ENCODE results near the gene ZNF485.
"Not testable (repeated sequence)": the region's sequence is repeated elsewhere in the genome, so short reads cannot be mapped to it uniquely, and the experiment has no call there.

DNA sequence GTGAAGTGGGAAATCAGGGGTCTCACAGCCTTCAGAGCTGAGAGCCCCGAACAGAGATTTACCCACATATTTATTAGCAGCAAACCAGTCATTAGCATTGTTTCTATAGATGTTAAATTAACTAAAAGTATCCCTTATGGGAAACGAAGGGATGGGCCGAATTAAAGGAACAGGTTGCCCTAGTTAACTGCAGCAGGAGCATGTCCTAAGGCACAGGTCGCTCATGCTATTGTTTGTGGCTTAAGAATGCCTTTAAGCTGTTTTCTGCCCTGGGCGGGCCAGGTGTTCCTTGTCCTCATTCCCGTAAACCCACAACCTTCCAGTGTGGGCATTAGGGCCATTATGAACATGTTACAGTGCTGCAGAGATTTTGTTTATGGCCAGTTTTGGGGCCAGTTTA lies 4.7 kb upstream of the ZNF485 start:
- TF ChIP-seq, protein P1, sequence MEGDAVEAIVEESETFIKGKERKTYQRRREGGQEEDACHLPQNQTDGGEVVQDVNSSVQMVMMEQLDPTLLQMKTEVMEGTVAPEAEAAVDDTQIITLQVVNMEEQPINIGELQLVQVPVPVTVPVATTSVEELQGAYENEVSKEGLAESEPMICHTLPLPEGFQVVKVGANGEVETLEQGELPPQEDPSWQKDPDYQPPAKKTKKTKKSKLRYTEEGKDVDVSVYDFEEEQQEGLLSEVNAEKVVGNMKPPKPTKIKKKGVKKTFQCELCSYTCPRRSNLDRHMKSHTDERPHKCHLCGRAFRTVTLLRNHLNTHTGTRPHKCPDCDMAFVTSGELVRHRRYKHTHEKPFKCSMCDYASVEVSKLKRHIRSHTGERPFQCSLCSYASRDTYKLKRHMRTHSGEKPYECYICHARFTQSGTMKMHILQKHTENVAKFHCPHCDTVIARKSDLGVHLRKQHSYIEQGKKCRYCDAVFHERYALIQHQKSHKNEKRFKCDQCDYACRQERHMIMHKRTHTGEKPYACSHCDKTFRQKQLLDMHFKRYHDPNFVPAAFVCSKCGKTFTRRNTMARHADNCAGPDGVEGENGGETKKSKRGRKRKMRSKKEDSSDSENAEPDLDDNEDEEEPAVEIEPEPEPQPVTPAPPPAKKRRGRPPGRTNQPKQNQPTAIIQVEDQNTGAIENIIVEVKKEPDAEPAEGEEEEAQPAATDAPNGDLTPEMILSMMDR (IDR thresholded peaks at IDR 0.05; ENCODE audit: insufficient read depth, low read length, poor library complexity, severe bottlenecking), result not testable (repeated sequence)
- TF ChIP-seq EZH2phosphoT487 (conservative IDR thresholded peaks at IDR 0.05; ENCODE audit: low read length), result not testable (repeated sequence)
